ENCODE results near the gene ADNP2. TPM values are rescaled to one million over a fixed set of nuclear protein-coding genes. Genes with fewer than 3 reads are reported as not detected.

Gene ADNP2
- total and polyA plus RNA-seq, 2 donors (not counting 3 experiments of a cell fraction or from before 2014, with no cell fraction given), result 10.2 to 20.6 TPM

DNA sequence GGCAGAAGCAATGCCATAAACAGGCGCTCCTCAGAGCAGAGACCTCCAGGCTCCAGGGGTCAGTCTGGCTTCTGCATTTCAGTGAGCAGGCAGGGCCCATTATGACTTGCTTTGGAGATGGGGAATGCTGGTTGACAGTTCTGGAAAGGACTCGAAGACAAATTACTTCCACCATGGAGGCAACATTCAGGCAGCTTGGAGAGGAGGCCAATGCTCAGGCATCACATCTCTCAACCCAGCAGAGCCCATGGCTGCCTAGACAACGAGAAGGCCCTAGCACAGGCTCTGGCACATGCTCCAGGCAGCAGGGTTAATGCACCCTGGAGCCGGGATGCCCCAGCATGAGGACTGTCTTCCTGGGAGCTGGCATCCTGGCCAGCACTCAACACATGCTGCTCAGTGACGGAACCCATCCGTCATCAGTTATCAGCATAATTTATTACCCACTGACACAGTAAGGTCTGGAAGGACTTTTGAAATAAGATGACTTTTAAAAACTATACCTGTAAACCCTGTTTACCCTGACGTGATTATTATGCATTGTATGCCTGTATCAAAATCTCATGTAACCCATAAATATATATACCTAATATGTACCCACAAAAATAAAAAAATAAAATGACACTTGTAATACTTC, 52.8 kb downstream of the ADNP2 start:
- TF ChIP-seq MYC (IDR thresholded peaks at IDR 0.05; ENCODE audit: low read depth, low read length), result no peak
- TF ChIP-seq, protein P1, sequence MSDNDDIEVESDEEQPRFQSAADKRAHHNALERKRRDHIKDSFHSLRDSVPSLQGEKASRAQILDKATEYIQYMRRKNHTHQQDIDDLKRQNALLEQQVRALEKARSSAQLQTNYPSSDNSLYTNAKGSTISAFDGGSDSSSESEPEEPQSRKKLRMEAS (IDR thresholded peaks at IDR 0.05; ENCODE audit: insufficient read depth, insufficient read length), result no peak
- no peak for TF ChIP-seq POLR2A (IDR thresholded peaks at IDR 0.05; ENCODE audit: low read depth, low read length)
- no peak for TF ChIP-seq JUN (IDR thresholded peaks at IDR 0.05; ENCODE audit: borderline replicate concordance, insufficient read depth, insufficient read length, low read depth)
- no peak for TF ChIP-seq GATA2 (IDR thresholded peaks at IDR 0.05; ENCODE audit: insufficient read depth, insufficient read length, low read depth, low read length)
- no peak for TF ChIP-seq CTCF (IDR thresholded peaks at IDR 0.05; ENCODE audit: extremely low read depth in 1 of 2, insufficient read depth in 1 of 2, low read depth in 1 of 2, low read length in 2 of 2)
- TF ChIP-seq FOS (IDR thresholded peaks at IDR 0.05; ENCODE audit: borderline replicate concordance, insufficient read depth, low read length), result no peak
- no peak for TF ChIP-seq EZH2 (IDR thresholded peaks at IDR 0.05; ENCODE audit: borderline replicate concordance, low read depth, low read length, severe bottlenecking)
- TF ChIP-seq POLR2AphosphoS5 (IDR thresholded peaks at IDR 0.05; ENCODE audit: insufficient read depth, low read depth, low read length), result no peak
- Histone ChIP-seq H3K27me3 (ENCODE audit: control insufficient read depth in 2 of 2, insufficient read depth in 2 of 2, low read length in 2 of 2) (no peaks in the 10 kb centered on the region), H3K36me3 (ENCODE audit: control insufficient read depth in 2 of 2, extremely low read depth in 1 of 2, insufficient read depth in 2 of 2, low read length in 2 of 2) (no peaks in the 10 kb centered on the region), H4K20me1 (replicated peaks; ENCODE audit: control insufficient read depth, extremely low read depth, insufficient read depth, low read length) (no peaks in the 10 kb centered on the region), H3K9me1 (replicated peaks; ENCODE audit: control insufficient read depth, extremely low read depth, insufficient read depth, low read length) (no peaks in the 10 kb centered on the region), H2AFZ (ENCODE audit: low read depth, low read length) (no peak overlapping the region), H3K4me2 (ENCODE audit: insufficient read depth, low read length) (no peak overlapping the region), H3K4me1 (ENCODE audit: control insufficient read depth, extremely low read depth, insufficient read depth, low read length) (no peaks in the 10 kb centered on the region), H3K79me2 (ENCODE audit: control insufficient read depth, insufficient read depth, low read length) (no peaks in the 10 kb centered on the region), H3K9me3 (replicated peaks; ENCODE audit: control insufficient read depth, insufficient read depth, low read length) (no peaks in the 10 kb centered on the region), H3K9ac (replicated peaks; ENCODE audit: extremely low read depth, insufficient read depth, low read length) (no peak overlapping the region), H3K4me3 (replicated peaks in 1 of 3; ENCODE audit: insufficient read depth in 1 of 3, low read depth in 1 of 3, low read length in 3 of 3) (no peak overlapping the region), H3K27ac (ENCODE audit: insufficient read depth, low read depth, low read length) (no peak overlapping the region)
- POLR2A ChIA-PET, result no interaction called here
- dilution Hi-C loops (cut with MboI; ENCODE audit: extremely low pct_ligation_motif_present, low sequenced_read_pairs) (no loop called here), intact Hi-C loops (cut with micrococcal nuclease) (no loop called here)
- no peak for FAIRE-seq
- BruUV-seq (replicated peaks), result no TSS peak
- CTCF ChIA-PET, result interaction anchor here (1.7 kb wide), 1 partner anchor 20 kb away, joined by 4 read pairs; no protein-coding TSS in a partner anchor
- no peak for DNase-seq (ENCODE audit: low read depth, low spot score)
